Natural killer cell treated with Interleukin-12 subunit alpha and Interleukin-12 subunit beta and Interleukin-15 and Interleukin-18, amount 100 ng/mL, for 72 hours (primary cell): Measurements from ENCODE around the gene GNG11. TPM values are rescaled to one million over a fixed set of nuclear protein-coding genes. Genes with fewer than 3 reads are reported as not detected.
"Not testable (repeated sequence)": the region's sequence is repeated elsewhere in the genome, so short reads cannot be mapped to it uniquely, and the experiment has no call there.

Source experiments
- ATAC-seq, 2 donors: fragments of 150-1000 bp; cut with Tn5 transposase in 1 of 2; sonication (Bioruptor Pico), chemical (Tn5 transposase) in 1 of 2; 2 replicates each; pipeline ENCODE4 v1.10.0; 2021
- DNase-seq: peaks from one replicate; pipeline ENCODE4 v3.0.0; 2022; ENCODE audit warnings: low spot score
- H3K27ac Mint-ChIP-seq, 2 donors: 1 replicate in 1 of 2; 2 replicates in 1 of 2; pipeline ENCODE4 v1.8.0; 2022; ENCODE audit warnings: mixed read lengths in 2 of 2, mild to moderate bottlenecking in 1 of 2, moderate library complexity in 1 of 2
- H3K27me3 Mint-ChIP-seq, 2 donors: 1 replicate in 1 of 2; 2 replicates in 1 of 2; pipeline ENCODE4 v1.8.0; 2022; ENCODE audit warnings: mixed read lengths in 2 of 2
- H3K36me3 Mint-ChIP-seq: one replicate; pipeline ENCODE4 v1.8.0; 2022; ENCODE audit warnings: mixed read lengths
- H3K4me1 Mint-ChIP-seq, 2 donors: 1 replicate in 1 of 2; 2 replicates in 1 of 2; pipeline ENCODE4 v1.8.0; 2022; ENCODE audit warnings: low read depth in 2 of 2, mixed read lengths in 2 of 2, mild to moderate bottlenecking in 1 of 2
- H3K4me3 Mint-ChIP-seq: one replicate; pipeline ENCODE4 v1.8.0; 2022; ENCODE audit warnings: mixed read lengths
- H3K9me3 Mint-ChIP-seq: 2 replicates; pipeline ENCODE4 v1.8.0; 2022; ENCODE audit warnings: mixed read lengths
- total RNA-seq, 2 donors: library from RNA; stranded (reverse); gene quantifications; one replicate each; pipeline ENCODE4 v1.2.3, GENCODE V29; 2022

Gene GNG11
- total RNA-seq, 2 donors from 2014 or later = not detected

DNA sequence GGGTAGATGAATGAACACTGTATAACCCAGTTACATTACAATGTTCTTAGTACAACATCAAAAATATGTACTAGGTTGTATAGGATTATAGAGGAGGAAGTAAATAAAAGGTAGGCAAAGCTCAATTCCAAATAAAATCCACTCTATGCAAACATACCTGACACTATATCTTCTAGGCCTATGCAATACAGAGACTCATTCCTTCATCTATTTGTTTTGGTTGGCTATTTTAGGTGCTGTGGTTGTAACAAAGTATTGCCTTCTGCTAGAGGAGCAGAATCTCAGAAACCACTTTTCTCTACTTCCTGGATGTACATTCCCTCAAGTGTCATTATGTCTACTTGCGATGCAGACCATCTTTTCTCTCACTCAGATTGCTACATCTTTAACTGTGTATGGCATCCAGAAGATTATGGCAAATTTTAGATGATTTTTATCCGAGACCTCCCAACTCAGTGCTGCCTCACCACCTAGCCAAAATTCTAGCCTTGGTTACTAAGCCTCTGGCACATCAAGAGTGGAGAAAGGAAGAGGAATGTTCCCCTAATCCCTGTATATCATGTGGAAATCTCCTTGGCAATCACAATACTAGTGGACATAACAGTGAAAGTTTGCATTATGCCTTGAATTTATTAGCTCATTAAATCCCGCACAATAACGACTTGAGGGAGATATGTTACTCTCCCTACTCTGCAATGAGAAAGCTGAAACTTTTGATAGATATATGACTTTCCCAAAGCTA, 25.5 kb upstream of the GNG11 start:
- no peak for DNase-seq
- no peak for ATAC-seq
- Mint-ChIP-seq H3K27ac (no peak overlapping the region), H3K27me3 (peaks cover 42 to 58% of the 10 kb centered on the region in 2 donors), H3K9me3 (no peaks in the 10 kb centered on the region), H3K4me3 (no peak overlapping the region), H3K4me1 (no peaks in the 10 kb centered on the region), H3K36me3 (no peaks in the 10 kb centered on the region)

DNA sequence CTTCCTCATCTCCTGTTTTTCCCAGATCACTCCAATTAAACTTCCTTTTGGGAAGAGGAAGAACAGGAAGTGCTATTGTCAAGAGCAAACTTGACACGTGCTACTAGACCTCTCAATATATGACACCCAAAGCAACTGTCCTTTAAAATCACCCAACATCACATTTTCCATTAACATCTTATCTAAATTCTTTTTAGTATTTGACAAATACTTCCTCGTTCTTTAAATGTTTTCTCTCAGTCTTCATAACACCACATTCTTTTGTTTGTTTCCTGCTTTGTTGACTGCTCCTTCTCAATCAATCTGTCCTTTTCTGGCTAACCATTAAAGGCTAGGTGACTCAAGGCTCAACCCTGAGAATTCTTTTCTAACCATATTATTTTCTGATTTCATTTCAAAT, 23.9 kb upstream of the GNG11 start:
- no peak overlapping the region for H3K4me3 Mint-ChIP-seq
- no peak for ATAC-seq
- DNase-seq = no peak
- H3K9me3 Mint-ChIP-seq = no peaks in the 10 kb centered on the region
- H3K27me3 Mint-ChIP-seq = peaks cover 32 to 42% of the 10 kb centered on the region in 2 donors
- no peak overlapping the region for H3K27ac Mint-ChIP-seq
- H3K36me3 Mint-ChIP-seq = no peaks in the 10 kb centered on the region
- no peaks in the 10 kb centered on the region for H3K4me1 Mint-ChIP-seq

DNA sequence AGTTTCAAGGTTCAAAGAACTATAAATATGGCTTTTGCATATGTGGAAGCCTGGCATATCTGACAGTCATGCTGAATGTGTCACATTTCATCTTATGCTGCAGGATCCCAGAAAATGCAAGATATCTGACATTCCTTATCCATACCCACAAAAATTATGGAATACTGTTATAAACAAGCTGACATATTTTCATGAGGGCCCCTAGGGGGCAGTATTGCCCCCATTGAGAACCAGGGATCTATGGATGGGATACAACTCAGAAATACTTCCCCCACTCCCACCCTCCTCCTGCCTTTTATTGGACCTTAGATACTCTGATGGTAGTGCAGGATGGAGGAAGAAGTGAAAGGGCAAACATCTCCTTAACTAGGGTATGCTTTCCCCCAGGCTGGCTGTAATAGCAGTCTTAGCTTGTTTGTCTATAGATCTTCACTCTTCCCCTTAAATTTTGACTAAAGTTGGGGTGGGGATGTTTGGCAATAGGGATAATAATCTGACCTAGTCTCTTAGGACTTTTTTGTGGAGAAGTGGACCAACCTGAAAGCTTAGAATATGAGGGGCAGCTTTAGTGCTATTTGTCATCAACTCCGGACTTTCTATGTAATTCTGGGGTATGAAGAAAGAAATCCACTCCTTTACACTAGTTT, 18.6 kb upstream of the GNG11 start:
- ATAC-seq (no peak), DNase-seq (no peak)
- H3K9me3 Mint-ChIP-seq = no peaks in the 10 kb centered on the region
- H3K36me3 Mint-ChIP-seq = no peaks in the 10 kb centered on the region
- H3K27ac Mint-ChIP-seq = no peak overlapping the region
- H3K27me3 Mint-ChIP-seq = peaks cover 22 to 23% of the 10 kb centered on the region in 2 donors
- peaks cover 0 to 3% of the 10 kb centered on the region in 2 donors for H3K4me1 Mint-ChIP-seq
- H3K4me3 Mint-ChIP-seq = no peak overlapping the region

DNA sequence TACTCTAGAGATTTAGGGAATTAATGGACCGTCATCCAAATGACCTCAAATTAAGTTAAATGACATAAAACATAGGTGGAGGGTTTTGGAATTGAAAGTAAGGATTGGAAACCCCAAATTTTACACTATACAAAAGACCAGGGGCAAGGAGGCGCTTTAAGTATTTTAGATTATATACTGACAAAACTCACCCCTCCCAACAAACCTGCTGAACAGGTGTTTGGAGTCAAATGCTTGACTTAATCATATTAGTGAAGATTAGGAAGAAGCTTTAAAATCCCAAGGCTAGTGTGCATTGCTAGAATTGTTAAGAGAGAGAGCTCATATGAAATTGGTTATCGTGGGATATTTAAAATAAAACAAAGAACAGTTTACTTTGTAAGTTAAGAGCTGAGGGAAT, 15.3 kb upstream of the GNG11 start, which contains the start of gene GNGT1:
Gene GNGT1, plus strand, starts transcription at position 301 of the 400 bp plus-strand sequence. CDS start 180 bp downstream, outside the sequence.
- Mint-ChIP-seq H3K9me3 (no peaks in the 10 kb centered on the region), H3K36me3 (no peaks in the 10 kb centered on the region), H3K27me3 (peaks cover 4 to 12% of the 10 kb centered on the region in 2 donors), H3K4me1 (peaks cover 0 to 3% of the 10 kb centered on the region in 2 donors), H3K4me3 (no peak within 1 kb of the TSS), H3K27ac (no peak within 1 kb of the TSS)
- no peak for ATAC-seq
- no peak for DNase-seq

DNA sequence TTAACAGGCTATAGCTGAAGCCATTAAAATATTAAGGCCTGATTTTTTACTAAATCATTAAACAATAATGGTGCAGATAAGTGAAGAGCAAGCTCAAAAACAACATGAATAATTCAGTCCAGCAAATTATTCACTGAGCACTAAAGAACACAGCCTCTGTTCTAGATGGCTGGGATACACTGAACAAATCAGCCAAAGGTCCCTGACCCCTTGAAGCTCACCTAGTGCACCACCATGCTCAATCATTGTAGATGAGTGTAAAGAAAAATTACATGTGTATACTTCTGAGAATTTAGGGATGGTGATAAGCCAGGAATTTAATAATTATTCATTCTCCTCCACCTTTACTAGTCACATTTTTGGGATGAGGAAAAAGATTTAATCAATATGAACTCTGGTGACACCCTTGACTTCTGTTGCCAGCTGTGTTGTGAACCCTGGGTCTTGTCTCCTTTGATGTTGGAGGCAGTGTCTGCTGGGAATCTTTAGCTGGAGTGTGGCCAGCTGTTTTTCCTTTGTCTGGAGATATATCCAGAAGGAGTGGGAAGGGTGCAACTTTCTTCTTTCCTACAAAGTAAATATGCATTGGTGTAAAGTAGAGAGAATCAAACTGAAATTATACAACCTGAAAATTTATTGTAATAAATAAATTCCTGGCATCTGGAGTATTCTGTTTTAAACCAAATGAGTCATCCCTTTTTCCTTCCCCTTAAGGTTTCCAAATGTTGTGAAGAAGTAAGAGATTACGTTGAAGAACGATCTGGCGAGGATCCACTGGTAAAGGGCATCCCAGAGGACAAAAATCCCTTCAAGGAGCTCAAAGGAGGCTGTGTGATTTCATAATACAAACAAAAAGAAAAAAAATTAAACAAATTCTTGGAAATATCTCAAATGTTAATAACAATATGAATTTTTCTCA, 11.2 kb upstream of the GNG11 start:
- DNase-seq (no peak), ATAC-seq (no peak)
- H3K4me3 Mint-ChIP-seq = no peak overlapping the region
- H3K36me3 Mint-ChIP-seq = no peaks in the 10 kb centered on the region
- no peak overlapping the region for H3K27ac Mint-ChIP-seq
- no peaks in the 10 kb centered on the region for H3K9me3 Mint-ChIP-seq
- H3K27me3 Mint-ChIP-seq = peaks cover 15 to 23% of the 10 kb centered on the region in 2 donors
- H3K4me1 Mint-ChIP-seq = no peaks in the 10 kb centered on the region

DNA sequence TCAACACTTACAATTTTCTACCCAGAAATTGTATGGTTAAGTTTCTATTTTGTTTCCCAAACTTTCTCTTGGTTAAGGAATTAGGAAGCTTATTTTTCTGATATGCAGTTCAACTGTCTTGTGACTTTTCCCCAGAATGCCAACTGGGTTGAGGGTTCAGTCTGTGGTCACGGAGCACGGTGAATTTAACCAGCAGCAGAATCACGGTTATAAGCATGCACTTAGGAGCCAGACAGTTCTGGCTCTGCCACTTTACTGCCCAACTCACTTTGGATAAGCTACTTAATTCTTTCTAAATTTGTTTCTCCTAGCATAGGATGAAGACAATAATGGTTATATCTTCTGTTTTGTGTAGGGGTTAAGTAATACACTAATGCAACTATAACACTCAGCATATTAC, 10.3 kb upstream of the GNG11 start:
- H3K9me3 Mint-ChIP-seq, H3K4me1 Mint-ChIP-seq, ATAC-seq, H3K27ac Mint-ChIP-seq, DNase-seq, H3K36me3 Mint-ChIP-seq, H3K4me3 Mint-ChIP-seq: not testable (repeated sequence)
- peaks cover 16 to 25% of the 10 kb centered on the region in 2 donors for H3K27me3 Mint-ChIP-seq

DNA sequence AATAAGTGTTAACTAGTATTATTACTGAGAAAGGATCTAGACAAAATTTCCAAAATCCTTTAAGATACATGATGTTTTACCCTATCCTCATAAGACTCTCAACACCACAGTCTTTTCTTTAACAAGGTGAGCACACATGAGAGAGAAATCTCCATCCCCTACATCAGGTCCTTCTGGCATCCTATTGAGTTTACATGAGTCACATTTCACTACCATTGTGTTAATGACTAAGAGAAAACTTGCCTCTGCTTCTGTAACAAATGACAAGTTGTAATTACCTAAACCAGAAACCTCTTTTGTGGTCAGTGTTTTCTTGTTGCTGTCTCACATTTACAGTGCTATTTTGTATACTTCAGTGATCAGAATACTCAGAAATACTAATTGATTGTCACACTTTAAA, 9.9 kb upstream of the GNG11 start:
- DNase-seq, H3K4me1 Mint-ChIP-seq, H3K27ac Mint-ChIP-seq, H3K36me3 Mint-ChIP-seq, H3K4me3 Mint-ChIP-seq, H3K9me3 Mint-ChIP-seq, ATAC-seq: not testable (repeated sequence)
- peaks cover 19 to 29% of the 10 kb centered on the region in 2 donors for H3K27me3 Mint-ChIP-seq

DNA sequence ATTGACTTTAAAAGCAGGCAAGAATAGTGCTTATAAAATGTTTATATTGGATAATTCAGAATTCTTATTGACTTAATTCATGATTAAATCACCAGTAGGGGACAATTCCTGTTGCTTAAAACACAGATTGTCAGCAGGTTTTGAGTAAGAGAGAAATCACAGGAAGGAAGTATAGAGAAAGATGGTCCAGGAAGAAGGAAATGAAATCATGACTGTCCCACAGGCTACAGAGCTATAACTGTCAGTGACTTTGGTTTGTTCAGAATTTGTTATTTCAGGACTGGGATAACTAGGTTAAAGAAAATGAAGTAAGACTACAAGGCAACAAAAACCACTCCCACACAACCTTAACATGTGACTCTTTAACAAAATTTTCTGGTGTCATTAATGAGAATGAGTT, 8.3 kb upstream of the GNG11 start:
- no peak overlapping the region for H3K4me3 Mint-ChIP-seq
- H3K36me3 Mint-ChIP-seq = no peaks in the 10 kb centered on the region
- H3K4me1 Mint-ChIP-seq = no peaks in the 10 kb centered on the region
- no peak for ATAC-seq
- H3K27ac Mint-ChIP-seq = no peak overlapping the region
- H3K27me3 Mint-ChIP-seq = peaks cover 24 to 27% of the 10 kb centered on the region in 2 donors
- no peaks in the 10 kb centered on the region for H3K9me3 Mint-ChIP-seq
- DNase-seq = no peak

DNA sequence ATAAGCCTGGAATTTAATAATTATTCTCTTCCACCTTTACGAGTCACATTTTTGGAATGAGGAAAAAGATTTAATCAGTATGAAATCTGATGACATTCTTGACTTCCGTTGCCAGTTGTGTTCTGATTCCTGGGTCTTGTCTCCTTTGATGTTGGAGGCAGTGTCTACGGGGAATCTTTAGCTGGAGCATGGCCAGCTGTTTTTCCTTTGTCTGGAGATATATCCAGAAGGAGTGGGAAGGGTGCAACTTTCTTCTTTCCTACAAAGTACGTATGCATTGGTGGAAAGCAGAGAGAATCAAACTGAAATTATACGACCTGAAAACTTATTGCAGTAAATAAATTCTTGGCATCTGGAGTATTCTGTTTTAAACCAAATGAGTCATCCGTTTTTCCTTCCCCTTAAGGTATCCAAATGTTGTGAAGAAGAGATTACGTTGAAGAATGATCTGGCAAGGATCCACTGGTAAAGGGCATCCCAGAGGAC, 6.9 kb upstream of the GNG11 start:
- no peaks in the 10 kb centered on the region for H3K36me3 Mint-ChIP-seq
- no peak overlapping the region for H3K27ac Mint-ChIP-seq
- DNase-seq (no peak), ATAC-seq (no peak)
- H3K4me1 Mint-ChIP-seq = no peaks in the 10 kb centered on the region
- H3K4me3 Mint-ChIP-seq = no peak overlapping the region
- H3K27me3 Mint-ChIP-seq = peaks cover 24 to 26% of the 10 kb centered on the region in 2 donors
- no peaks in the 10 kb centered on the region for H3K9me3 Mint-ChIP-seq

DNA sequence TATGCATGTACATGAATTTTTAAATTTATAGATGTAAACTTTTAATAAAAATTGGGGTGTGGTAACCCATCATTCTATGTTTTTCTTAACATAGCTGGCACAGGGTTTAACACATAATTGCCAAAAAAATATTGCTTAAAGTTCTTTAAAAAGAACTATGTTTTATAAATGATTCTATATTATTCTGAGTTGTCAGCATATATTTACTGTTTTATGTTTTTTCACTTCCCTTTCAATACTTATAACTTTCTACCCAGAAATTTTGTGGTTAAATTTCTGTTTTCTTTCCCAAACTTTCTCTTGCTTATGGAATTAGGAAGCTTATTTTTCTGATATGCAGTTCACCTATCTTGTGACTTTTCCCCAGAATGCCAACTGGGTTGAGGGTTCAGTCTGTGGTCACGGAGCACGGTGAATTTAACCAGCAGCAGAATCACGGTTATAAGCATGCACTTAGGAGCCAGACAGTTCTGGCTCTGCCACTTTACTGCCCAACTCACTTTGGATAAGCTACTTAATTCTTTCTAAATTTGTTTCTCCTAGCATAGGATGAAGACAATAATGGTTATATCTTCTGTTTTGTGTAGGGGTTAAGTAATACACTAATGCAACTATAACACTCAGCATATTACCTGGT, 6.2 kb upstream of the GNG11 start:
- not testable (repeated sequence) for H3K9me3 Mint-ChIP-seq, DNase-seq, H3K27ac Mint-ChIP-seq, ATAC-seq, H3K4me3 Mint-ChIP-seq, H3K4me1 Mint-ChIP-seq, H3K36me3 Mint-ChIP-seq
- H3K27me3 Mint-ChIP-seq = peaks cover 27% of the 10 kb centered on the region in 2 donors

DNA sequence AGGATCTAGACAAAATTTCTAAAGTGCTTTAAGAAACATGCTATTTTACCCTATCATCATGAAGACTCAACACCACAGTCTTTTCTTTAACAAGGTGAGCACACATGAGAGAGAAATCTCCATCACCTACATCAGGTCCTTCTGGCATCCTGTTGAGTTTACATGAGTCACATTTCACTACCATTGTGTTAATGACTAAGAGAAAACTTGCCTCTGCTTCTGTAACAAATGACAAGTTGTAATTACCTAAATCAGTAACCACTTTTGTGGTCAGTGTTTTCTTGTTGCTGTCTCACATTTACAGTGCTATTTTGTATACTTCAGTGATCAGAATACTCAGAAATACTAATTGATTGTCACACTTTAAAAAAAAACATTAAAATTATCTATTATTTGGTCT, 5.6 kb upstream of the GNG11 start:
- not testable (repeated sequence) for H3K9me3 Mint-ChIP-seq, H3K27ac Mint-ChIP-seq, DNase-seq, H3K4me3 Mint-ChIP-seq, H3K36me3 Mint-ChIP-seq, H3K4me1 Mint-ChIP-seq
- peaks cover 30 to 33% of the 10 kb centered on the region in 2 donors for H3K27me3 Mint-ChIP-seq
- peak in 1 of 2 donors; percentile 52 for ATAC-seq

DNA sequence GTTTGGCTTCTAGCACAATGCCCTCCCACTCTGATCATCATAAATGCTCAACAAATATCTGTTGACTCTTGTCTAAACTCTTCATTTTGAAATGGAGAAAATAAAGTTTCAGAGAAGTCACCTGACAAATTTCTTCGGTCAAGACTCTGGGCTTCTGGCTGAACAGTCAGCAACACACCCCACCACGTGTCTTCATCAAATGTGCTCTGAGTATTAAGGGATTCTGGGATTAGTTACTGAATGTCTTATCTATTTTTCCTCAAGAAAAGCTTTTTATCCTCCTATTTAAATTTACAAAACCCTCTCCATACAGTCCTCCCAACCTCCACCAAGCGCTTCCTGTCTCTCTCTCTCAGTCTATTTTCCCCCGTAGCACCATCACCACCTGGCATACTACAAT, 5.2 kb upstream of the GNG11 start:
- ATAC-seq, H3K27ac Mint-ChIP-seq, H3K9me3 Mint-ChIP-seq, H3K4me3 Mint-ChIP-seq, DNase-seq, H3K36me3 Mint-ChIP-seq, H3K4me1 Mint-ChIP-seq: not testable (repeated sequence)
- peaks cover 32 to 37% of the 10 kb centered on the region in 2 donors for H3K27me3 Mint-ChIP-seq

DNA sequence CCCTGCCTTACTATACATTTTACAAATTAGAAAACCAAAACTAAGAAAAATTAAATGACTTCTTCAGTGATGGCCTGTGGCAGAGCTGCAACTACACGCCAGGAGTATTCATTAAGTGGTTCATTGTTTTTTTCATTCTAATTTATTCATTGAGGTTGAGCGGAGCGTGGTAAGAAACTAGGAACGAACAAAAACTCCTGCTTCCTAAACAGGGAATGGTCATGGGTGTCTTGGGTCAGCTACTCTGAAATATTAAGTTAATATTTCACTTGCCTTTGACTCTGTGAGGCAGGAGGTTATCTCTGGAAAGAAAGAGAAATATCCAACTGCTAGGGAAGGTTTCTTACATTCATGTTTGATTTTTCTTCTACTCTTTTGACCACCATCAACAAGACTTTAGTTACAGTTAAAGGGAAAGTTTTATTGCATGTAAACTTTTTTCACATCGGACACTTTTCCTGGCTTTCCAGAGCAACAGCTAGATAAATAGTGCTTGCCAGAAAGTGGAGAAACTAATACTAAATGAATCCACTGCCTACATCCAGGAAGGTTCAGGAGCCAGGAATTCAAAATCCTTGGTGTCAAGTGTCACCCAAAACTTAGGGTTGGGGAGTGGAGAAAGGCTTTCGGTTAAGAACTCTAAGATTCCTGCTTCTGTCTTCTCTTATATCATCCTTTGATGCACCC, 896 bp upstream of the GNG11 start:
- no peak overlapping the region for H3K27ac Mint-ChIP-seq
- H3K36me3 Mint-ChIP-seq = no peaks in the 10 kb centered on the region
- ATAC-seq = no peak
- peaks cover 28 to 36% of the 10 kb centered on the region in 2 donors for H3K27me3 Mint-ChIP-seq
- no peaks in the 10 kb centered on the region for H3K9me3 Mint-ChIP-seq
- no peaks in the 10 kb centered on the region for H3K4me1 Mint-ChIP-seq
- no peak for DNase-seq
- no peak overlapping the region for H3K4me3 Mint-ChIP-seq
